ENCODE data around the gene ITGBL1.

Gene ITGBL1

GRCh38 chr13:101728021-101728420 is 275.5 kb downstream of the ITGBL1 start:
- no peak overlapping the region for H3K27ac ChIP-seq
- TF ChIP-seq CTCF (conservative IDR thresholded peaks at IDR 0.05), result no peak

GRCh38 chr13:101728615-101729014 is 276.1 kb downstream of the ITGBL1 start:
- no peak overlapping the region for H3K27ac ChIP-seq
- no peak for TF ChIP-seq CTCF (conservative IDR thresholded peaks at IDR 0.05)

GRCh38 chr13:101730420-101731000 is 278.0 kb downstream of the ITGBL1 start:
- H3K27ac ChIP-seq, result no peak overlapping the region
- no peak for TF ChIP-seq CTCF (conservative IDR thresholded peaks at IDR 0.05)

GRCh38 chr13:101736566-101736965 is 284.1 kb downstream of the ITGBL1 start:
- TF ChIP-seq CTCF (conservative IDR thresholded peaks at IDR 0.05), result no peak
- H3K27ac ChIP-seq, result no peak overlapping the region

GRCh38 chr13:101738336-101738735 is 285.9 kb downstream of the ITGBL1 start:
- no peak for TF ChIP-seq CTCF (conservative IDR thresholded peaks at IDR 0.05)
- no peak overlapping the region for H3K27ac ChIP-seq

- TF ChIP-seq CTCF (conservative IDR thresholded peaks at IDR 0.05), result no peak
- no peak overlapping the region for H3K27ac ChIP-seq
Observed at GRCh38 chr13:101739382-101740178, 287.1 kb downstream of the ITGBL1 start.

GRCh38 chr13:101746513-101746912 is 294.0 kb downstream of the ITGBL1 start:
- no peak for TF ChIP-seq CTCF (conservative IDR thresholded peaks at IDR 0.05)
- no peak overlapping the region for H3K27ac ChIP-seq
